ENCODE results near the gene PNMA1. TPM values are rescaled to one million over a fixed set of nuclear protein-coding genes. Genes with fewer than 3 reads are reported as not detected.

Gene PNMA1
- total RNA-seq, 1 donor, result 31.1 TPM

DNA sequence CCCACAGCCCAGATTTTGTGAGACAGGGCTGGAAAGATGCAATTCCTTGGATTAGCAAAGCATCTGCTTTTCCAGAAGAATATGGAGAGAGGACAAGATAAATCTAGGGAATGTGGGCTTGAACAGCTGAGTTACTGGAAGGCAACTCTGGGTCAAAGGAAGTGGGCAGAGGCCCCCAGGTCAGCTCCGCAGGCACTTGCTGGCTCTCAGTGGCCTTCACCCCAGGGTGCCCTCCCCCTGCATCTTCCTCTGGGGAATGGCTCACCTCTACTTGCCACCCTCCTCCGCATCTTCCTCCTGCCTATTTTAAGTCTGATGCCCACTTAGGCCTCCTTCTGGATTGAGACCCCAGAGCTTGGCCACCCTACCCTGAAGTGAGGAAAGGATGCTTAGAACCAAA, 10.5 kb upstream of the PNMA1 start:
- TF ChIP-seq, protein P1, sequence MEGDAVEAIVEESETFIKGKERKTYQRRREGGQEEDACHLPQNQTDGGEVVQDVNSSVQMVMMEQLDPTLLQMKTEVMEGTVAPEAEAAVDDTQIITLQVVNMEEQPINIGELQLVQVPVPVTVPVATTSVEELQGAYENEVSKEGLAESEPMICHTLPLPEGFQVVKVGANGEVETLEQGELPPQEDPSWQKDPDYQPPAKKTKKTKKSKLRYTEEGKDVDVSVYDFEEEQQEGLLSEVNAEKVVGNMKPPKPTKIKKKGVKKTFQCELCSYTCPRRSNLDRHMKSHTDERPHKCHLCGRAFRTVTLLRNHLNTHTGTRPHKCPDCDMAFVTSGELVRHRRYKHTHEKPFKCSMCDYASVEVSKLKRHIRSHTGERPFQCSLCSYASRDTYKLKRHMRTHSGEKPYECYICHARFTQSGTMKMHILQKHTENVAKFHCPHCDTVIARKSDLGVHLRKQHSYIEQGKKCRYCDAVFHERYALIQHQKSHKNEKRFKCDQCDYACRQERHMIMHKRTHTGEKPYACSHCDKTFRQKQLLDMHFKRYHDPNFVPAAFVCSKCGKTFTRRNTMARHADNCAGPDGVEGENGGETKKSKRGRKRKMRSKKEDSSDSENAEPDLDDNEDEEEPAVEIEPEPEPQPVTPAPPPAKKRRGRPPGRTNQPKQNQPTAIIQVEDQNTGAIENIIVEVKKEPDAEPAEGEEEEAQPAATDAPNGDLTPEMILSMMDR (IDR thresholded peaks at IDR 0.05; ENCODE audit: insufficient read depth, low read depth, low read length), result no peak
- H3K4me3 ChIP-seq (ENCODE audit: low read depth, low read length), result no peak overlapping the region
- no peak for DNase-seq (ENCODE audit: low read depth)

DNA sequence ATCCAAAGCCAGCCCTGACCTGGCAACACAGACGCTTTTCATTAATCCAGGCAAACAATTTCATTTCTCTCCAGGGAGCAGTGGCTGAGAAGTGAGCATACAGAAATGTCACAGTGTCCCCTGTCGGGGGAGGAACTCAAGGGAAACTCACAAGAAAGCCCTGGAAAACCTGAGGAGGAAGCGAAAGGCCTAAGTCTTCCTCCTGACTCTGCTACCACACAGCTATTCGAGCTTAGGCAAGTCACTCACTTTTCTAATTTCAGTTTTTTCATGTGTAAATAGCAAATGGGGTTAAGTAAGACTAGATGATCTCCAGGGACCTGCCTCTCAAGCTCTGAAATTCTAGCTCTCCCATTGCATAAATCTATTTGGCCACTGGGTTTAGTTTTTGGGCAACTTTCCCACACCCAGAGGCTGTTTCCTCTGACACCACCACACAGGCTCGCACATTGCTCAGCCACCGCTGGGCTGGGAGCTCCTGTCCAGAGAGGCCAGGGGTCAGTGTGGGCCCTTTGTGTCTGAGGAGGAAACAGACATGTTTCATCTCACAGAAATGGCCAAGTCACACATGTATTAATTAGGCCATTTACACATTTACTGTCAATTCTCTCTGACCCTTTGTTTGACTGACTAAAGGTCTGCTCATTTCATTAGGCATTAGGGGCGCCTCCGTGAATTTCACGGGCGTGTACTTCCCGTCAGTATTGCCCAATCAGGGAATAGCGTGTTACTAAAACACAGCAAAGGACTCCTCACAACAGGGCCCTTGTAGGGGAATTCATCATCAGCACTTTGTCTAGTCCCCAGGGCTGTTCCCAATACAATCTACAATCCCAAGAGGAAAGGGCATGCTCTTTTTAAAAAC, 9.8 kb upstream of the PNMA1 start:
- DNase-seq (ENCODE audit: low read depth), result peak; percentile 99
- peak overlapping the region; percentile 23 for H3K4me3 ChIP-seq (ENCODE audit: low read depth, low read length)
- TF ChIP-seq, protein P1 (IDR thresholded peaks at IDR 0.05; ENCODE audit: insufficient read depth, low read depth, low read length), result no peak

DNA sequence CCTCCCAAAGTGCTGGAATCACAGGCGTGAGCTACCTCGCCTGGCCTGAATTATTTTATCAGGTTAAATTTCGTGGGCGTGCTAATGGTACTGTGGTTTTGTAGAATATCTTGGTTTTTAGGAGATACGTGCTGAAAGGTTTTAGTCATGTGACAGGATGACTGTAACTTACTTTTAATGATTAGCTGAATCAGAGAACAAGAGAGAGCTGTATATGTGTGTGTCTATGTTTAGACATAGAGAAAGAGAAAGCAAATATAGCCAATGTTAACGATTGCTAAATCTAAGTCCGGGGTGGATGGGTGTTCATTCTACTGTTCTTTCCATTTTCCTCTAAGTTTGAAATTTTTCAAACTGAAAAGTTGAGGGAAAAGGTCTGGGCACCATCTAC, 9.2 kb upstream of the PNMA1 start:
- DNase-seq (ENCODE audit: low read depth), result peak; percentile 65
- TF ChIP-seq, protein P1 (IDR thresholded peaks at IDR 0.05; ENCODE audit: insufficient read depth, low read depth, low read length), result no peak
- peak overlapping the region; percentile 23 for H3K4me3 ChIP-seq (ENCODE audit: low read depth, low read length)

DNA sequence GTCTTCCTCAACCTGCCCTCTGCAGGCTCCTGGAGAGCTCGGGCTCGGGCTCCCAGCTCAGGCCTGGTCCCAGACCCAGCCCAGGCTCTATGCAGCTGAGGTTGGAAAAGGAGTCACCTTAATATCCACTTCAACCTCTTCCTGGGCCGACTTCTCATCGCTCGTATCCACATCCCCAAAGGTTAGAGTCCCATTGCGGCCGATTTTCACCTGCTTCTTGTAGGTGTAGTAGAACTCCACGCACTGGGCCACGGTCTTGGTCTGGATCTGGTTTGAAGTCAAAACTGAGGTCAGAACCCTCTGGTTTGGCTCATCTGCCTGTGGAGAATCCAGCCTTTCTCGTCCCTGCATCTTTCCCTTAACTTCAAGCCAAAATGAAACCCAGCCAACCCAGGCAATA, 8.4 kb upstream of the PNMA1 start:
- DNase-seq (ENCODE audit: low read depth), result no peak
- H3K4me3 ChIP-seq (ENCODE audit: low read depth, low read length), result no peak overlapping the region
- TF ChIP-seq, protein P1 (IDR thresholded peaks at IDR 0.05; ENCODE audit: insufficient read depth, low read depth, low read length), result no peak

DNA sequence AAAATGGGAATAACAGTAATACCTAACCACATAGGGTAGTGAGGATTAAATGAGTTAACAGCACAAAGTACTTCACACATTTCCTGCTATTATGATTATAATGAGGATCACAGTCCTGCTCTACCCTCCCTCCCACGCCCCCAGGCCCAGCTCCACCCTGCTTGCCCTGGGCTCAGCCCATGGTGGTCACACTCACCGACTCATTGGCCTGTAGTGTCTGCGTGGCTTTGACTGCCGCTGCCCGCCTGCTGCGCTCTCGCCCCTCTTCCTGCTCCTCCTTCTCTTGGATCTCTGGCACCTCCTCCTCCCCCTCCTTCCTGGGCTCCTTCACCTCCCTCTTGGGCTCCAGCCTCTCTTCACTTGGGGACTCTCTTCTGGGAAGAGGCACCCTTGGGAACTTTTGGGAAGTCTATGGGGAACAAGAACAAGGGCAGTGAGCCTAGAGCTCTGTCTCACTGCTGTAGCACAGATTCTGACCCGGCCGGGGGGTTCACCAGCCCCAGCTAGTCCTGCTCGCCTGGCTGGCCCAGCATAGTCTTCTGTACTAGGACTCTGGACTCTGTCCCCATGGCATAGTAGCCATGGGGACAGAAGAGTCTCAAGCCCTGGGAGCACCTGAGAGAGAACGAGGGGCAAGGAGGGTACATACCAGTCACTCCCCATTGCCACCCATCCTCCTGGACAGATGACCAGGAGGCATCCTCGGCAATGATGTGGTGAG, 7.1 kb upstream of the PNMA1 start:
- TF ChIP-seq, protein P1 (IDR thresholded peaks at IDR 0.05; ENCODE audit: insufficient read depth, low read depth, low read length), result no peak
- DNase-seq (ENCODE audit: low read depth), result no peak
- H3K4me3 ChIP-seq (ENCODE audit: low read depth, low read length), result no peak overlapping the region

DNA sequence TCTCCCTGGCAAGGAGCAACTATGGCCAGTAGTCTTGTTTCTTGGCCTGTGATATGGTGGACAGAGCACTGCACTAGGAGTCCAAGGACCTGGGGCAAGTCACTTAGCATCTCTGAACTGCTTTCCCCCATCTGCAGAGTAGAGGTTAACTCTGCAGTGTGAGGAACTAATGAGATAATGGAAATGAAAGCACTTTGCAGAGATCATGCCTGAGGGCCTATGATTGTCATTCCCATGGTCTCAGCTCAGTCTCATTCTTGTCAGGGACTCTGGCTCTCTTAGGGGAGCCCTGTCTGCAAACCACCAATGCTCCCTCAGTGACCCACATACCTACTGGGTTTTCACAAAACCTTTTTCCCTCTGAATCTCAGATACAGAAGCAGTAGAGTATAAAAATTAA, 6.5 kb upstream of the PNMA1 start:
- DNase-seq (ENCODE audit: low read depth), result no peak
- TF ChIP-seq, protein P1 (IDR thresholded peaks at IDR 0.05; ENCODE audit: insufficient read depth, low read depth, low read length), result no peak
- no peak overlapping the region for H3K4me3 ChIP-seq (ENCODE audit: low read depth, low read length)
